SJCRH30 (cell line): ENCODE measurements around the gene SLFN12L. TPM values are rescaled to one million over a fixed set of nuclear protein-coding genes. Genes with fewer than 3 reads are reported as not detected.
"Not testable (repeated sequence)": the region's sequence is repeated elsewhere in the genome, so short reads cannot be mapped to it uniquely, and the experiment has no call there.

Source experiments
- DNase-seq, 2 experiments: peaks; one replicate each; pipeline ENCODE4 v3.0.0-alpha.2; 2015 to 2020
- H3K27ac ChIP-seq: fragments of 250-450 bp; sonication (Bioruptor Pico); 2 replicates; pipeline ENCODE4 v1.5.1; 2020; ENCODE audit warnings: mild to moderate bottlenecking, moderate library complexity
- H3K27me3 ChIP-seq: fragments of 250-450 bp; sonication (Bioruptor Pico); 2 replicates; pipeline ENCODE4 v1.5.1; 2020; ENCODE audit warnings: mild to moderate bottlenecking, moderate library complexity
- H3K36me3 ChIP-seq: fragments of 250-450 bp; sonication (Bioruptor Pico); 2 replicates; pipeline ENCODE4 v1.5.1; 2020; ENCODE audit warnings: mild to moderate bottlenecking, moderate library complexity
- H3K4me1 ChIP-seq: fragments of 250-450 bp; sonication (Bioruptor Pico); 2 replicates; pipeline ENCODE4 v1.5.1; 2020; ENCODE audit warnings: mild to moderate bottlenecking, moderate library complexity
- H3K4me3 ChIP-seq: fragments of 250-450 bp; sonication (Bioruptor Pico); 2 replicates; pipeline ENCODE4 v1.5.1; 2020; ENCODE audit warnings: mild to moderate bottlenecking, moderate library complexity
- H3K9me3 ChIP-seq: fragments of 250-450 bp; sonication (Bioruptor Pico); replicated peaks from 2 replicates; pipeline ENCODE4 v1.5.1; 2020; ENCODE audit warnings: mild to moderate bottlenecking, moderate library complexity
- total RNA-seq: library from RNA; depleted of rRNA; stranded (reverse); fragments of >200 nt; shearing (Covaris generic); gene quantifications from 2 replicates; pipeline ENCODE4 v1.2.3, GENCODE V29; 2014

Gene SLFN12L
- total RNA-seq, 1 experiment from 2014 or later = not detected

DNA sequence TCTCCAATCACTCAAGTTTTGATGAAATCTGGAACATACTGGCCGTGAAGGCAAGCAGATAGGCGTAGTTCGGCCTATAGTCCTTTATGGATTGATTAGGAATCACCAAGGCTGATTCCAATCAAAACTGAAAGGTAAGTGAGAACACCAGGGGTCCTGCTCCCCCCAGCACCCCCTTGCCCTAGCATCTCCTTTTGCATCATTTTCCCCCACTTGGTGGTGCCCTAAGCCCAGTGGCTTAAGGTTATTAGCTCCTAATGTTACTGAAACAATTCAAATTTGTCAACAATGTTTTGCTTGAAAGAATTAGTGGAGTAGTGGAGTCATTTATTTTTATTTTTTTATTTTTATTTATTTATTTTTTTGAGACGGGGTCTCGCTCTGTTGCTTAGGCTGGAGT lies 18.2 kb upstream of the SLFN12L start:
- no peak overlapping the region for H3K27ac ChIP-seq

DNA sequence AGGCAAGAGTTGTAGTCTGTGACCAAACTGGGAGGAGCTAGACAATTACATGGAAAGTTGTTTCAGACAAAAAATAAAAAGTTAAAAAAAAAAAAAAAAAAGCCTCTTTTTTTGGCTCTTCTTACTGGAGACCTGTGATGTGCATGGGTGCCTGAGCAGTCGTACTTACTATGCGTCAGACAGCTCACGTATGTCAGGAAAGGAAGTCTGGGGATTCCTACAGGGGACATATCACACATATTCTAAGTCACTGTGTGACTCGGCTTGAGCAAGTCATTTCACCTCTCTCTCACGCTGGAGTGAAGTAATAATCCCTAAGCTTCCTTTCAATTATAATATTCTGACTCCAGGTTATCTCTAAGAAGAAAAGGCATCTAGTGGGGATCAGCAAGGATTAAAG lies 17.2 kb upstream of the SLFN12L start:
- no peak overlapping the region for H3K27ac ChIP-seq
- H3K27me3 ChIP-seq = peaks cover 36% of the 10 kb centered on the region
- H3K4me1 ChIP-seq = no peaks in the 10 kb centered on the region
- no peak for DNase-seq
- H3K9me3 ChIP-seq = peaks cover 6% of the 10 kb centered on the region; the same call in 1 of the 2 replicates
- no peaks in the 10 kb centered on the region for H3K36me3 ChIP-seq
- H3K4me3 ChIP-seq = no peak overlapping the region

More for the DNA sequence above, 18.2 kb upstream of the SLFN12L start:
- Histone ChIP-seq H3K4me3 (no peak overlapping the region), H3K4me1 (no peaks in the 10 kb centered on the region), H3K27me3 (peaks cover 26% of the 10 kb centered on the region), H3K9me3 (peaks cover 4% of the 10 kb centered on the region; the same call in 1 of the 2 replicates), H3K36me3 (no peaks in the 10 kb centered on the region)
- peak in 1 of 2 experiments; percentile 14 for DNase-seq

DNA sequence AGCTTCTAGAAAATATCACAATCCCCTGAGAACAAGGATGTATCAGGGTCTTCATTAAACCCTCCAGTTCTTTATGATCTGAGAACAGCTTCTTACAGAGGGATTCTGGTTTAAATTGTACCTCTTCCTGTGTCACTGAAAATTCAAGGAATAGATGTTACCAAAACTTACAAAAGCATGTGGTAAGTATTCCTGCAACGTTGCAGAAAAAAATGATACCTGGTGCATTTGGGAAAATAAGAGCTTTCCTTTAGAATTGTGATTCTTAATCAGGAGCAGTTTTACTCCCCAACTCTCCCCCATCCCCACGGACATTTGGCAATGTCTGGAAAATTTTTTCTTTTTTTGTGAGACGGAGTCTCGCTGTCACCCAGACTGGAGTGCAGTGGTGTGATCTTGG lies 15.8 kb upstream of the SLFN12L start:
- Histone ChIP-seq H3K27me3 (peaks cover 42% of the 10 kb centered on the region), H3K4me1 (no peaks in the 10 kb centered on the region)
- no peak for DNase-seq

DNA sequence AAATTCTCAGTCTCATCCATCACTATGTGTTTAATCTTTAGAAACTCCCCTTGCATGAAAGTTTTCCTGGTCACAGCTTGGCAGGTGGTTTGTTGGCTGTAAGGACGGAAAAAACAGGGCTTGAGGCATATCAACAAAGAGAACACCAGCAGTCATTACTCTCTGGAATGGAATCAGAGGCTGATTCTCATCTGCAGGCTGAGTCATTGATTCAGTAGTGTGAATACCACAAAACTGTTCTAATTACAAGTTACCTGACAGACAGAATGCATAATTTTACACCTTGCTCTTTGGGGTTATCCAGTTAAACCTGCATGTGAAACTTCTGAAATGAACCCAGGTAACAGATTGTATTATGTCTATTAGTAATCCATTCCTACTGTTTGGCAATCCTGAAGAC lies 11.5 kb upstream of the SLFN12L start:
- Histone ChIP-seq H3K4me1 (no peaks in the 10 kb centered on the region), H3K27ac (no peak overlapping the region), H3K4me3 (no peak overlapping the region), H3K27me3 (peaks cover 33% of the 10 kb centered on the region), H3K36me3 (no peaks in the 10 kb centered on the region), H3K9me3 (peaks cover 6% of the 10 kb centered on the region; the same call in 1 of the 2 replicates)
- no peak for DNase-seq

More for the DNA sequence above, 15.8 kb upstream of the SLFN12L start:
- Histone ChIP-seq H3K36me3 (no peaks in the 10 kb centered on the region), H3K9me3 (peaks cover 6% of the 10 kb centered on the region; the same call in 1 of the 2 replicates), H3K27ac (no peak overlapping the region), H3K4me3 (no peak overlapping the region)

DNA sequence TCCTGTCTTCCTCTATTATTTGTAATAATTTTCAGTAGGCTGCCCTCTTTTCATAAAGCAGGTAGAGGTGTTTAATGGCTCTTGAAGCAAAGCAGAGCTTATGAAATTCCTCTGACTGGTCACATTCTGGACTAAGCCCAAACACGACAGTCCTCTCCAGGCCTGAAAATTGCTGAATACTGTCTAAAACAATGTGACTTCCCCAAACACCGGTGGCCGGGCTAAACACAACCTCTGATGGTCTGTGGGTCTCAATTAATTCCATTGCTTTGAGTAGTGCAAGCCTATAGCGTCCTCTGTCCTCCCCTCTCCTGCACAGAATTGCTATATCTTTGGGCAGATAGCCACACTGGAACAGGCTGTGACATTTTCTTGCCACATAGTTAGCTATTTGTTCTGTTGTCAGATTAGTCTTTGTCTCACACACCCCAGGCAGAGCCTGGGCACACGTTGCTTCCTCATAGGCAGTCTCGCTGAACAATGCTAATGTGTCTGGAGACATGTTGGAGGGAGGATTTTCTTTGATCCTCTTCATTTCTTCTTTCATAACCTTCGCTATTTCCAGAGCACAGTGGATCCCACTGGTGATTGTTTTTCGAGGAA lies 10.8 kb upstream of the SLFN12L start:
- Histone ChIP-seq H3K27ac (no peak overlapping the region), H3K4me1 (no peaks in the 10 kb centered on the region), H3K27me3 (peaks cover 32% of the 10 kb centered on the region), H3K36me3 (no peaks in the 10 kb centered on the region), H3K9me3 (peaks cover 6% of the 10 kb centered on the region; the same call in 1 of the 2 replicates), H3K4me3 (no peak overlapping the region)
- DNase-seq = no peak

DNA sequence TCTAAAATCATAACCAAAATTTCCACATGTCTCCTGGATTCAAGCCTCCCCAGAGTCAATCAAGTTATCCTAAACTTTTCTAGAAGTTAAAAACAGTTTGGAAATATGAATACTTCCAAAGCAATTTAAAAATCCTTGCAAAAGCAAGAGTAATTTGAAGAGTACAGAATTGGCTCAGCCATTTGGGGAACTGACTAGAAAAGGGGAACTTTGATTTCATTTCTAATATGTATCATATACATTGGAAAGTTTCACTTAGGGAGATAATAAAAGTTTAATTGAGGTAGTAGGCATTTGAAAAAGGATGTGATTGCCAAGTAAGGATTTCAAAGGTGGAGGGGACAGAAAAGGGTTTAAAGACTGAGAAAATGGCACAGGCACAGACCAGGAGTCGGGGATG lies 9.0 kb upstream of the SLFN12L start:
- peaks cover 6% of the 10 kb centered on the region; the same call in 1 of the 2 replicates for H3K9me3 ChIP-seq
- H3K4me1 ChIP-seq = no peaks in the 10 kb centered on the region
- H3K36me3 ChIP-seq = no peaks in the 10 kb centered on the region
- H3K27ac ChIP-seq = no peak overlapping the region
- H3K27me3 ChIP-seq = peaks cover 25% of the 10 kb centered on the region
- H3K4me3 ChIP-seq = no peak overlapping the region
- DNase-seq = no peak

DNA sequence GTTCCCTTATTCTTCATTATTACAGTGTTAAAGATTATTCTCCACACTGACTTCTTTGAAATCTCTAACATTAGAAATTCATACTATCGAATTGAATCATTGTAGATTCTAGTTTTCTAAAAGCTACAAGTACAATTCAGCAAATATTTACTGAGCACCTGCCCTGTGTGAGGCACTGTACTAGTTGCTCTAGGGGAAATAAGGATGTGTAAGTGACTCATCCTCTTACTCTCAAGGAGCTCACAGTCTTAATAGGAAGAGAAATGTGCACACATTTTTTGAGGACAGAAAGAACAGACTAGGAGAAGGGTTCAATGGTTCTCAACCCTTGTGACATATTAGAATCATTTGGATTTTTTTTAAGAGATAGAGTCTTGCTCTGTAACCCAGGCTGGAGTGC lies 7.7 kb upstream of the SLFN12L start:
- Histone ChIP-seq H3K36me3 (no peaks in the 10 kb centered on the region), H3K27me3 (peaks cover 14% of the 10 kb centered on the region), H3K4me3 (no peak overlapping the region), H3K4me1 (0 out of 2 replicates have a peak, but pooled peaks cover 3% of the 10 kb centered on the region), H3K9me3 (no peaks in the 10 kb centered on the region), H3K27ac (no peak overlapping the region)
- DNase-seq = no peak

DNA sequence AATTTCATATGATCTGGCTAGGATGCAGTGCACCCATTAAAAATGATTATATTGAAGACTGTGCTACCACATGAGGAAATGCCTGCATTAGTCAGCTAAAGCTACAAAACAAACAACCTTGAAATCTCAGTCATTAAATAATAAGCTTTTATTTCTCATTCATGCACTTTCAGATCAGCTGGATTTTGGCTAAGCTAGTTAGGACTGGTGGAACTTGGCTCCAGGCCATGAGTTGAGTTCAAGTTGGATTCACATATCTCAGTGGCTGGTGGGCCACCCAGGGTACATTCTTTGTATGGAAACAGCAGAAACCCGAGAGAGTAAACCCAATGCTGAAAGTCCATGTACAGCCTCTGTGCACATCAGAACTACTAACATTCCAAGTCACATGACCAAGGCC lies 6.4 kb upstream of the SLFN12L start:
- no peaks in the 10 kb centered on the region for H3K9me3 ChIP-seq
- H3K36me3 ChIP-seq = no peaks in the 10 kb centered on the region
- H3K4me1 ChIP-seq = 0 out of 2 replicates have a peak, but pooled peaks cover 3% of the 10 kb centered on the region
- DNase-seq = peak; percentile 35 to 45
- no peak overlapping the region for H3K4me3 ChIP-seq
- peaks cover 5% of the 10 kb centered on the region for H3K27me3 ChIP-seq
- no peak overlapping the region for H3K27ac ChIP-seq

DNA sequence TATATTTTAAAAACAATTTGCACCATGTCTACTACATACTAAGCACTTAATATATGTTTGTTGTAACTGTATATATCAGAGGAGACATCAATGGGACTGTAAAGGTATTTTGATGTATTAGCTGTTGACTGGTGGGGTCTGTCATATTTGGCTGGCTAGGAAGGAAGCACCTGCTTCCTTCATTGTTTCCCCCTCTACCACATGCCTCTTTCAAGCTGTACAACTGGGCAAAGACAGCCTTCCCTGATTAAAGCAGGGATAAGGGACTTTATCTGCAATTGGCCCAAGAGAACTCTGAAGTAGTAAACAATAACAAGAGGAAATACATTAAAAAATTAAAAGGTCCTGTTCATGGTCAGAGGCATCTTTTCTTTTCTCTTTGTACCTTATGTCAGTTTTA lies 5.5 kb upstream of the SLFN12L start:
- no peak for DNase-seq
- Histone ChIP-seq H3K27me3 (peaks cover 6% of the 10 kb centered on the region), H3K27ac (no peak overlapping the region), H3K36me3 (no peaks in the 10 kb centered on the region), H3K9me3 (no peaks in the 10 kb centered on the region), H3K4me1 (0 out of 2 replicates have a peak, but pooled peaks cover 3% of the 10 kb centered on the region), H3K4me3 (no peak overlapping the region)

DNA sequence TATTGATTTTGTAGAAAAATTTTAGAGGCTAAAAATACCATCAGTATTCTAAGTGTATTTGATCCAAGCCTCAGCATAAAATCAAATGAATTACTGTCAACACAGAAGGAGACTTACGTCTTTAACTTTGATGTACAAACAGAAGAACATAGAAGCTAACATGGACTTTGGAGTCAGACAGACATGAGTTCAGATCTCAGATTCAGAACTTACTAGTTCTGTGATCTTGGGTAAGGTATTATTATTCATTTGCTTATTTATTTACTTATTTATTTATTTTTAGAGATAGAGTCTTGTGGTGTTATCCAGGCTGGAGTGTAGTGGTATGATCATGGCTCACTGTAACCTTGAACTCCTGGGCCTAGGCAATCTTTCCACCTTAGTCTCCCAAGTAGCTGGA lies 4.0 kb upstream of the SLFN12L start:
- Histone ChIP-seq H3K36me3 (no peaks in the 10 kb centered on the region), H3K4me3 (peak overlapping the region; percentile 44), H3K9me3 (no peaks in the 10 kb centered on the region), H3K27ac (no peak overlapping the region), H3K4me1 (0 out of 2 replicates have a peak, but pooled peaks cover 3% of the 10 kb centered on the region), H3K27me3 (peaks cover 9% of the 10 kb centered on the region)
- DNase-seq = no peak

DNA sequence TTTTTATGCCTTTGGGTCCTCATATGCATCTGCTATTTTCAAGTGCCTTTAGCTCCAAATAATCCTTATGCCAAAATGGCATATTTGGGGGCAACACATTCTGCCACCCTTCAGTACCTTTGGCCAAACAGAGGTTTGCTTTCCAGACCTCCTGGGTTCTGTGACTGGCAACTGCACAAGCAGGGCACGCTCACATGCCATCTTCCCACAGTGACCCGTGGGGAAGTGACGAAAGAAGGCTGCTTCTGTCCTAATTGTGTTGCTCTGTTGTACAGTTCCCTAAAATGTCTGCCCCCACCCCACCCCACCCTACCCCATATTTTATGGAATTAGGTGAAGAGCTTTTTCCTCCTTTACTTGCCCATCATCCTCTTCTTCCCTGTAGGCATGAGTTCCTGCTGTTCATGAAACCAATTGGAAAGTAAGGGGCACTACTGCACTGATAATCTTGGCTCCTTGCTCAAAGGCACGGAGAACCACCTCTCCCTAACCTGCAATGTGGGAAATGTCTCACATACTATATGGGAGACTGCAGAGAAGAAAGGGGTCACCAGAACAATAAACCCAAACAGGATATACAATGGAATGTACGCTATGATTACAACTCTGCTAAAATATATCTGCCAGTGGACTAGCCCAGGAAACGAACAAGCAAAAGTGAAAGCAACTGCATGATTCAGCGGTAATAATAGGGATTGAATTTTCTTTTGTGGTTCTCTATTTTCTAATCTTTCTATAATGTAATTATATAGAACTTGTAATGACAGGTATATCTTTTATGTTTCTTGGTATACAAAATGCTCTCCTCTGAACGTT lies 3.3 kb upstream of the SLFN12L start:
- no peak overlapping the region for H3K27ac ChIP-seq
- peaks cover 9% of the 10 kb centered on the region for H3K27me3 ChIP-seq
- H3K9me3 ChIP-seq = no peaks in the 10 kb centered on the region
- DNase-seq = peak in 1 of 2 experiments; percentile 10
- H3K4me1 ChIP-seq = 0 out of 2 replicates have a peak, but pooled peaks cover 3% of the 10 kb centered on the region
- H3K36me3 ChIP-seq = no peaks in the 10 kb centered on the region
- H3K4me3 ChIP-seq = peak overlapping the region; percentile 44

DNA sequence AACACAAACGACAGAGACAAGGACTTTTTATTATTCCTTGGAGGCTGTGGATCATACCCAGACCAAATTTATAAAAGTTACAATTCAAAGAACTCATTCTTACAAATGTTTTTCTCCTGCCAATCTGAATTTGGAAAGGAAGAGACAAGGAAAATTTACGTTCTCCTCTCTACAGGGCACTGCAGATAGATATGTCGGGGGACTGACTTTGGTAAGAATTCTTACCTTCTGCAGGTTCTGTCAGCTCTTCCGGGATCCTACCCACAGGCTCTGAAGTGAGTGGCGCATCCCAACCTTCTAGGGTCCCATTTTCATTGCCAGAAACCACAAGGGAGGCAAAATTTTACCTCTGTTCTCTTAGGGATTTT lies 2.2 kb upstream of the SLFN12L start:
- peaks cover 9% of the 10 kb centered on the region for H3K27me3 ChIP-seq

DNA sequence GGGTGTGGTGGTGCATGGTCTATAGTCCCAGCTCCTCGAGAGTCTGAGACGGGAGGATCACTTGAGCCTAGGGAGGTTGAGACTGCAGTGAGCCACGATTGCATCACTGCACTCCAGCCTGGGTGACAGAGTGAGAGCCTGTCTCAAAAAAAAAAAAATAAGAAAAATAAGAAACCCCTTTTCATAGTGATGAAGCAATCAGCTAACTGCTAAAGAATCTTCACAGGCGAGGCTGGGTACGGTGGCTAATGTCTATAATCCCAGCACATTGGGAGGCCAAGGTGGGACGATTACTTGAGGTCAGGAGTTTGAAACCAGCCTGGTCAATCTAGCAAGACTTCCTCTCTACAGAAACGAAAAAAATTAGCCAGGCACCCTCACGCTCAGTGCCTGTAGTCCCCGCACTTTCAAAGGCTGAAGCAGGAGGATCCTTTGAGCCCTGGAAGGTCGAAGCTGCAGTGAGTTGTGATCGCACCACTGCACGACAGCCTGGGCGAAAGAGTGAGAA lies 760 bp downstream of the SLFN12L start:
- Histone ChIP-seq H3K9me3 (no peaks in the 10 kb centered on the region), H3K27ac (no peak overlapping the region), H3K4me1 (0 out of 2 replicates have a peak, but pooled peaks cover 3% of the 10 kb centered on the region), H3K4me3 (no peak overlapping the region), H3K36me3 (no peaks in the 10 kb centered on the region), H3K27me3 (peaks cover 9% of the 10 kb centered on the region)
- DNase-seq = no peak

More for the DNA sequence above, 2.2 kb upstream of the SLFN12L start:
- Histone ChIP-seq H3K27ac (no peak overlapping the region), H3K4me1 (0 out of 2 replicates have a peak, but pooled peaks cover 3% of the 10 kb centered on the region), H3K4me3 (no peak overlapping the region), H3K36me3 (no peaks in the 10 kb centered on the region), H3K9me3 (no peaks in the 10 kb centered on the region)
- DNase-seq = no peak

DNA sequence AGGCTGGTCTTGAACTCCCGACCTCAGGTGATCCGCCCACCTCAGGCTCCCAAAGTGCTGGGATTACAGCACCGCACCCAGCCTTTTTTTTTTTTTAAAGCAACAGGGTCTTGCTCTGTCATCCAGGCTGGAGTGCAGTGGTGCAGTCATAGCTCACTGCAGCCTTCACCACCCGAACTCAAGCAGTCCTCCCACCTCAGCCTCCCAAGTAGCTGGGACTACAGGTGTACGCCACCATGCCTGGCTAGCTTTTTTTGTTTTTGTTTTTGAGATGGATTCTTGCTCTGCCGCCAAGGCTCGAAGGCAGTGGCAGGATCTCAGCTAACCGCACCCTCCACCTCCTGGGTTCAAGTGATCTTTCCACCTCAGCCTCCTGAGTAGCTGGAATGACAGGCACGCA lies 2.1 kb downstream of the SLFN12L start:
- not testable (repeated sequence) for DNase-seq, H3K4me3 ChIP-seq, H3K9me3 ChIP-seq, H3K27ac ChIP-seq, H3K36me3 ChIP-seq, H3K27me3 ChIP-seq, H3K4me1 ChIP-seq

DNA sequence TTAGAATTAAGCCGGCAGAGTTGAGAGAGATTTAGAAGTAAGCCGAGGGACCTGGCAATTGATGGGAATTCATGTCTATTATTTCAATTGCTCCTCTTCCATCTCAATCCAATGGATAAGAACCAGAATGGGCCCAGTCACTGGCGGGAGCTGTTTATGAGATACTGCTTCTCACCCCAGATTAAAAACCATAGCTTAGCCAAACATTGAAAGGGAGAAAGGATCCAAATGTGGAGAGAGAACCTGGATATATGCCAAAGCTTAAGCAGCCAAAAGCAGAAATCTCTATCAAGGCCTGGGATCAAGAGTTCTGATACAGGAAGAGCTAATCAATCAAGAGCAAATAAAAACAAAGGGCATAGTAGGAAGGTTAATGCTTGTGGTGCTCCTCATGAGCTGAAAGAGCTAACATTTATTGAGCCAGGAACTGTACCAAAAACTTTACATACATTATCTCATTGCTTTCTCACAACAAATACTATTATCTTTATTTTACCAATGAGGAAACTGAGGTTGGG lies 2.8 kb downstream of the SLFN12L start:
- H3K27ac ChIP-seq = no peak overlapping the region
- no peak for DNase-seq

More for the DNA sequence above, 2.8 kb downstream of the SLFN12L start:
- no peaks in the 10 kb centered on the region for H3K36me3 ChIP-seq
- H3K27me3 ChIP-seq = peaks cover 9% of the 10 kb centered on the region
- H3K4me3 ChIP-seq = no peak overlapping the region
- no peaks in the 10 kb centered on the region for H3K4me1 ChIP-seq
- H3K9me3 ChIP-seq = no peaks in the 10 kb centered on the region
